Measurements from ENCODE around the gene TSPO2. TPM values are rescaled to one million over a fixed set of nuclear protein-coding genes. Genes with fewer than 3 reads are reported as not detected.

Gene TSPO2
- total RNA-seq, 1 donor from 2014 or later = not detected

DNA sequence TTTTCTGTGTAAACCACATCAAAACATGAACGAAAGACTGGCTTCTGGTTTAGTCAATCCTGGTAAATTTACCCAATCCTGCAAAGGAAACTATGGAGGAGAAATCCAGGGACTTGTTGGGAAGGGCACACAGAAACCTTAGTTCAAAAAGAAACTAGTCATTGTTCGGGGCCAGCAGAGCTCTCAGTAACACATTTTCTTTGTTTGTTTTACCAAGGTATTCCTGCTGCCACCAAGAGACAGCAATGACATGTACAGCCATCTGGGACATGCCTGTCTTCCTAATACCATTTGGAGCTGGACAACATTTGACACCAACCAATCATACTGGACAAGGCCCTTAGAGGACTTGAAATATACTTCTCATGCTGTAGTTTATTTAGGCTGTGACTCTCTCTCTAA lies 21.6 kb downstream of the TSPO2 start:
- no peaks in the 10 kb centered on the region for H3K9me3 Mint-ChIP-seq
- peaks cover 57% of the 10 kb centered on the region for H3K36me3 Mint-ChIP-seq (ENCODE audit: low read depth)
- H3K27me3 Mint-ChIP-seq (ENCODE audit: low read depth) = no peaks in the 10 kb centered on the region
- DNase-seq (ENCODE audit: low spot score) = no peak
- H3K4me1 Mint-ChIP-seq (ENCODE audit: low read depth) = peaks cover 19% of the 10 kb centered on the region
- intact Hi-C loops (cut with micrococcal nuclease) = no loop called here
- H3K4me3 Mint-ChIP-seq (ENCODE audit: low read depth) = no peak overlapping the region
- no peak overlapping the region for H3K27ac Mint-ChIP-seq

DNA sequence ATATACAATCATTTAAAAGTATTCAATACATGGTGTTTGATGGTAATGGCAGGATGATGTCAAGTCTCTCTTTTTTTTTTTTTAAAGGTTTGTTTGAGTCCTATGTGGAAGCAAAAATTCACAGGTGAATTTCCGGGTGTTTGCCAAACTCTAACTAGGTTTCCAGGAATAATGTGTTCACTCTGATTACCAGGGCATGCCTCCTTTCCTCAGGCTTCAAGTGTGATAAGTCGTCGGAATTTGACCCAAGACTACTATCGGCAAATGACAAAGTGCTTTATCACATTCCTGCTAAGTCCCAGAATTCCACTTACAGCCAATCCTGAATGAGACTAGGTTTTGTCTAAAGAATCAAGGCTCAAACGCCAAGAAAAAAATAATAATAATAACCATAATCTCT lies 22.6 kb downstream of the TSPO2 start:
- intact Hi-C loops (cut with micrococcal nuclease) = no loop called here
- Mint-ChIP-seq H3K27me3 (ENCODE audit: low read depth) (no peaks in the 10 kb centered on the region), H3K4me1 (ENCODE audit: low read depth) (peaks cover 26% of the 10 kb centered on the region), H3K9me3 (no peaks in the 10 kb centered on the region), H3K36me3 (ENCODE audit: low read depth) (peaks cover 65% of the 10 kb centered on the region), H3K27ac (no peak overlapping the region), H3K4me3 (ENCODE audit: low read depth) (no peak overlapping the region)
- DNase-seq (ENCODE audit: low spot score) = no peak

DNA sequence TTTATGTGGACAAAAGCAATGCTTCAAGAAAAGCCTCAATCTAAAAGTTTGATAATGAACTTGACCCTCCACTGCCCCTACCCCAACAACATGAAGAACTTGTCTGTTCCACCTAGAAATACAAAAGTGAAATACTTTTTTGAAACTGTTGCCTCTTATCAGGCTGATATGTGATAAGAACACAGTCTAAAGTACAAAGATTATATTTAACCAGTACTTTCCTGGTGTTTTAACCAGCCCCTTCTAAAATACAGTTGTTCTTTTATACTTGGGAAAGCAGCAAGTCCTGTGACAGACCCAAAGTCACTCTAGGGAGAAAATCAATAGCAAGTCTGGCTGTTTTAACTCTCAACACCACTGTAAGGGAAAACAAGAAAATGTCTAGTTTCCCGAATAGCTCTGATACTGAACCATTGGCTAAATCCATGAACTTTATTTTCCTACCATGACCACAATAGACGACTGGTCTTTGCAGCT lies 23.3 kb downstream of the TSPO2 start:
- peaks cover 30% of the 10 kb centered on the region for H3K4me1 Mint-ChIP-seq (ENCODE audit: low read depth)
- H3K9me3 Mint-ChIP-seq = no peaks in the 10 kb centered on the region
- H3K27ac Mint-ChIP-seq = no peak overlapping the region
- no peak overlapping the region for H3K4me3 Mint-ChIP-seq (ENCODE audit: low read depth)
- H3K27me3 Mint-ChIP-seq (ENCODE audit: low read depth) = no peaks in the 10 kb centered on the region
- peaks cover 73% of the 10 kb centered on the region for H3K36me3 Mint-ChIP-seq (ENCODE audit: low read depth)
- intact Hi-C loops (cut with micrococcal nuclease) = no loop called here
- no peak for DNase-seq (ENCODE audit: low spot score)

- peak; percentile 26 for DNase-seq (ENCODE audit: low spot score)
- intact Hi-C loops (cut with micrococcal nuclease) = loop anchor here (1.0 kb wide), 2 partner anchors 38 to 61 kb away; no protein-coding TSS in a partner anchor
- H3K27me3 Mint-ChIP-seq (ENCODE audit: low read depth) = no peaks in the 10 kb centered on the region
- H3K27ac Mint-ChIP-seq = no peak overlapping the region
- peaks cover 37% of the 10 kb centered on the region for H3K4me1 Mint-ChIP-seq (ENCODE audit: low read depth)
- peaks cover 73% of the 10 kb centered on the region for H3K36me3 Mint-ChIP-seq (ENCODE audit: low read depth)
- H3K9me3 Mint-ChIP-seq = no peaks in the 10 kb centered on the region
- H3K4me3 Mint-ChIP-seq (ENCODE audit: low read depth) = no peak overlapping the region
Measured at GRCh38 chr6:41066867-41067304, 24.6 kb downstream of the TSPO2 start.

- Mint-ChIP-seq H3K4me3 (ENCODE audit: low read depth) (peak overlapping the region; percentile 96), H3K27ac (peak overlapping the region; percentile 99), H3K9me3 (no peaks in the 10 kb centered on the region), H3K36me3 (ENCODE audit: low read depth) (peaks cover 65% of the 10 kb centered on the region), H3K27me3 (ENCODE audit: low read depth) (no peaks in the 10 kb centered on the region), H3K4me1 (ENCODE audit: low read depth) (peaks cover 61% of the 10 kb centered on the region)
- DNase-seq (ENCODE audit: low spot score) = no peak
- intact Hi-C loops (cut with micrococcal nuclease) = loop anchor here (5.0 to 10.0 kb wide), 4 partner anchors 111 to 1957 kb away; partner anchors contain the start of genes BYSL, MED20, SAYSD1 and TFEB
Measured at GRCh38 chr6:41071501-41071922, 29.2 kb downstream of the TSPO2 start.

- peak; percentile 100 for DNase-seq (ENCODE audit: low spot score)
- Mint-ChIP-seq H3K9me3 (no peaks in the 10 kb centered on the region), H3K27me3 (ENCODE audit: low read depth) (no peaks in the 10 kb centered on the region), H3K4me1 (ENCODE audit: low read depth) (peaks cover 59% of the 10 kb centered on the region), H3K27ac (peak within 1 kb of the TSS; percentile 99), H3K4me3 (ENCODE audit: low read depth) (peak within 1 kb of the TSS; percentile 96), H3K36me3 (ENCODE audit: low read depth) (peaks cover 58% of the 10 kb centered on the region)
- intact Hi-C loops (cut with micrococcal nuclease) = loop anchor here (1.0 to 10.0 kb wide), 7 partner anchors 44 to 1957 kb away; partner anchors contain the start of genes BYSL, MED20, SAYSD1 and TFEB
Measured at GRCh38 chr6:41071923-41072835, 29.9 kb downstream of the TSPO2 start, which contains the start of gene OARD1. Gene OARD1 (minus strand): TSS chr6:41072356. CDS start chr6:41071634, 722 bp downstream.

GRCh38 chr6:41072836-41073202 lies 30.6 kb downstream of the TSPO2 start, which contains the start of gene NFYA:
Gene NFYA (plus strand): TSS chr6:41072974. CDS start chr6:41079090, 6,116 bp downstream.
- H3K4me3 Mint-ChIP-seq (ENCODE audit: low read depth) = peak within 1 kb of the TSS; percentile 98
- H3K9me3 Mint-ChIP-seq = no peaks in the 10 kb centered on the region
- peaks cover 56% of the 10 kb centered on the region for H3K4me1 Mint-ChIP-seq (ENCODE audit: low read depth)
- intact Hi-C loops (cut with micrococcal nuclease) = loop anchor here (1.0 to 10.0 kb wide), 7 partner anchors 45 to 1958 kb away; partner anchors contain the start of genes BYSL, MED20, SAYSD1 and TFEB
- no peaks in the 10 kb centered on the region for H3K27me3 Mint-ChIP-seq (ENCODE audit: low read depth)
- no peak for DNase-seq (ENCODE audit: low spot score)
- H3K36me3 Mint-ChIP-seq (ENCODE audit: low read depth) = peaks cover 53% of the 10 kb centered on the region
- peak within 1 kb of the TSS; percentile 99 for H3K27ac Mint-ChIP-seq

GRCh38 chr6:41073203-41073967 lies 31.1 kb downstream of the TSPO2 start:
- DNase-seq (ENCODE audit: low spot score) = peak; percentile 82
- no peaks in the 10 kb centered on the region for H3K9me3 Mint-ChIP-seq
- H3K27ac Mint-ChIP-seq = peak overlapping the region; percentile 98
- no peaks in the 10 kb centered on the region for H3K27me3 Mint-ChIP-seq (ENCODE audit: low read depth)
- peak overlapping the region; percentile 98 for H3K4me3 Mint-ChIP-seq (ENCODE audit: low read depth)
- intact Hi-C loops (cut with micrococcal nuclease) = loop anchor here (2.0 to 10.0 kb wide), 6 partner anchors 73 to 1959 kb away; partner anchors contain the start of genes BYSL, MED20, SAYSD1 and TFEB
- peaks cover 54% of the 10 kb centered on the region for H3K4me1 Mint-ChIP-seq (ENCODE audit: low read depth)
- H3K36me3 Mint-ChIP-seq (ENCODE audit: low read depth) = peaks cover 50% of the 10 kb centered on the region

DNA sequence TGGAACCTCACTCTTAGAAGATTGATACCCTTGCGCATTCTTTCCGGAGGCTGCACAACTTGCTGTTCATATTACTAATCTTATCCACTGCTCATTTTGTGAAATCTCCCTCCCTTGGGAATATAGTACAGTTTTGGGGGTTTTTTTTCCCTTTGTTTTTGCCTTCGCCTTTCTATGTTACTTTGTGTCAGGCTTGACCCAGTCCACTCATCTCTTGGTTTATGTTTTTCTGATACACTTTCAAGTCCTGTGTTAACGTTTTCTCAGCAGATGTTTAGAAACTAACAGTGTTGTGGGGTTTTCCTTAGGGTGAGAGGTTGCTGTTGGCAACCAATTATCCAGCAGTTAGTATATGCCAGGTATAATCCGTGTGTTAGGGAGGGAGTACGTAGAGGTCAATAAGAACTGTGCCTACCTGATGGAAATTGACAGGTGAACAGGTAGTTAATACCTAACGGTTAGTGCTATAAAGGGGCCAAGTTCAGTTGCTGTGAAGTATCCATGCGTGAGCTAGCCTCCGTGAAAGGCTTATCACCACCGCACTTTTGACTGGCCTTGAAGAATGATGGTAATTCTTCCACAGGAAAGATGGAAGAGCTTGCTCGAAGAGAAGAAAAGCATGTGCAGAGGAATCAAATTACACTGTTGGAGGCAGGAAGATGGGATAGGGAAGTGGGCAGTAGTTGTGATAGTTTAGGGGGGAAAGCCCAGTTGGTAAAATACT lies 31.9 kb downstream of the TSPO2 start:
- no peak for DNase-seq (ENCODE audit: low spot score)
- Mint-ChIP-seq H3K4me1 (ENCODE audit: low read depth) (peaks cover 58% of the 10 kb centered on the region), H3K27me3 (ENCODE audit: low read depth) (no peaks in the 10 kb centered on the region), H3K36me3 (ENCODE audit: low read depth) (peaks cover 53% of the 10 kb centered on the region), H3K27ac (peak overlapping the region; percentile 98), H3K4me3 (ENCODE audit: low read depth) (peak overlapping the region; percentile 98), H3K9me3 (no peaks in the 10 kb centered on the region)
- intact Hi-C loops (cut with micrococcal nuclease) = loop anchor here (2.0 to 10.0 kb wide), 6 partner anchors 73 to 1959 kb away; partner anchors contain the start of genes BYSL, MED20, SAYSD1 and TFEB

DNA sequence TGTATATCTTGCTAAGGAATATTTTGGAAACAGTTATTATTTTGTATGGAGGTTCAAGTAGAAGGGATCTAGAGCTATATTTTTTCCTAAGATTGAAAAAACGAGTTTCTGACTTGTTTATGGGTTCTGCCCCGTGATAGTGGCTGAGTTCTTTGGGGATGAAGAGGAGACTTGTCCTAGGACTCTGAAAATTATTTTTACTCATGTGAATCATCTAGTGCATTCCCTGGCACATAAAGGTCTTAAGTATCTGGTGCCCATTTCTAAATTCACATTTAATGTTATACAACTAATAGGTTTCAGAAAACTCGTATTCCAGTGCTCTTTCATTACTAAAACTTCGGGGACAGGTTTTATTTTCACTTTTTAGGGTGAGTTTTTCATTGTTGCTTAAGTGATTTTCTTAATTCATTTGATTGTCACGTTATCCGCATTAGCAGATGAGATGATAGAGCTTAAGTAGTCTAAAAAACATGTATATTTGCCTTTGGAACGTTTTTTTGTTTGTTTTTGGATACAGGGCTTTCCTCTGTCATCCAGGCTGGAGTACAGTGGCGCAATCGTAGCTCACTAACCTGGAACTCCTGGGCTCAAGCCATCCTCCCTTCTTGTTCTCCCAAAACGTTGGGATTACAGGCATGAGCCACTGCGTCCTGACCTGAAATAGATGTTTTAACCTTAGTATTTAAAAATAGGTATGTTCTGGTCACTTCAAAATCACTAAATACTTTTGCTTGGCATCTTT lies 32.6 kb downstream of the TSPO2 start:
- DNase-seq (ENCODE audit: low spot score) = no peak
- Mint-ChIP-seq H3K27me3 (ENCODE audit: low read depth) (no peaks in the 10 kb centered on the region), H3K4me1 (ENCODE audit: low read depth) (peaks cover 56% of the 10 kb centered on the region), H3K27ac (peak overlapping the region; percentile 98), H3K4me3 (ENCODE audit: low read depth) (peak overlapping the region; percentile 98), H3K36me3 (ENCODE audit: low read depth) (peaks cover 54% of the 10 kb centered on the region), H3K9me3 (no peaks in the 10 kb centered on the region)
- intact Hi-C loops (cut with micrococcal nuclease) = loop anchor here (5.0 to 10.0 kb wide), 4 partner anchors 107 to 1960 kb away; partner anchors contain the start of genes BYSL, MED20, SAYSD1 and TFEB
